GM19468 (cell line): ENCODE data around the gene WNT10A.

Experiments
- ATAC-seq: cut with Tn5 transposase; IDR thresholded peaks from one replicate; pipeline ENCODE4 v1.9.1; 2021; ENCODE audit warnings: mild to moderate bottlenecking, moderate library complexity, moderate number of reproducible peaks; ENCODE audit not compliant: unreplicated experiment; ENCODE audit errors: extremely low read depth

WNT10A gene

DNA sequence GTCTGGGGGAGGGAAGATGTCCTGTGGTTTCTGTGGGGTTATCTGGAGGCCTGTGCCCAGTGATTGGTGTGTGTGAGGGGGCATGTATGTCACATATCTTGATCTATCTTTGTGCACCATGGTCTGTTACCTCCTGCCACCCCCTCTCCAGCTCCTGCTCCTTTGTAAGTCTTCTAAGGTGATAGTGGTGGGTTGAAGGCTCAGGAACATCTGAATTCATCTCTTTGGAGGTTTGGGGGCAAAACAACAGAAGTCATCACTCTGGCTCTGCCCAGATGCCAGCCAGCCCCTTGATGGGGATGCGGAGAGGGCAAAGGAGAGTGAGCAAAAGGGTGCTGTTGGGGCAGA, 23.8 kb upstream of the WNT10A start:
- ATAC-seq = no peak

DNA sequence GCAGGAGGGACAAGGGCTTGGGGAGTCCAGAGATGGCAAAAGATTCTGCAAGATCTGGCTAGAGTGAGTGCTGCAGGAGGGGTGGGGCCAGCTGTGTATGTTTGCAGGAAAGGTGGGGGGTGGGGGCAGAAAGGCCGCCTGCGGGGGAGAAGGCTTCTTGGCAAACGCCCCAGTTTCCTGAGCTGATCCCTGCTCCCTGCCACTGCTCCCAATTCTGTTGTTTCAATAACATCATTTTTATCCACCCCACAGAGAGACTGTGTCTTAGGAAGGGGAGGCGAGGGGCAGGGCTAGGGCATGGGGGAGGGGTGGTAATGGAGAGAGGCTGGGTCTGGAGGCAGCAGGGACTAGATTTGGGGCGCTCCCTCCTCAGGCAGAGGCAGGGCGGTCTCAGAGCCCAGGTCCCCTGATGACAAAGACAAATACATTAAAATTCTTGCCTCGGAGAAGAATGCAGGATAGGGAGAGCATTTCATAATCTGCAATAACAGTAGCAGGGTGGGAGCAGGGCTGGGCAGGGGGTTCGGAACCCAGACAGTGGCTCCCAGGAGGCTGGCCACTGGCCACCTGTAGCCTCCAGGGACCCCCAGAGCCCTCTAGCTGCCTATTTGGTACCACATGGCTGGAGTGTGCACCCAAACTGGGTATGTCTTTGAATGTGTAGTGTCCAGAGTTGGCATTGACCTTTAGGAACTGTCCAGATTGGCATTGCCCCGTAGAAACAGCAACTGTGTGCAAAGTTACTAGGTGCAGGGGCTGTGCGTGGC, 23.1 kb upstream of the WNT10A start:
- no peak for ATAC-seq

DNA sequence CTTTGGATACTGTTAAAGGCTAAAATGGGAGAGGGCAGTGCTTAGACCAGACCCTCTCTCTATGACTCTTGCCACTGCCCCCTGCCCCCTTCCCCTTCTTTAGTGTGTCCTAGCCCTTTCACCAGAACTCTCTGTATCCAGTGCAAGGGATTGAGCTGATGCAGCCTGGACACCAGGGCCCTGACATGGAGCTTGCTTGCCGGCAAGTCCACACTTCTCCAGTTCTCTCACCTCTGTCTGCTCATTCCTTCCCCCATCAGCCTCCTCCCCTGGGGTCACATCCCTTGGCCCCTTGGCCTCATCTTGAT, 22.6 kb upstream of the WNT10A start:
- no peak for ATAC-seq

DNA sequence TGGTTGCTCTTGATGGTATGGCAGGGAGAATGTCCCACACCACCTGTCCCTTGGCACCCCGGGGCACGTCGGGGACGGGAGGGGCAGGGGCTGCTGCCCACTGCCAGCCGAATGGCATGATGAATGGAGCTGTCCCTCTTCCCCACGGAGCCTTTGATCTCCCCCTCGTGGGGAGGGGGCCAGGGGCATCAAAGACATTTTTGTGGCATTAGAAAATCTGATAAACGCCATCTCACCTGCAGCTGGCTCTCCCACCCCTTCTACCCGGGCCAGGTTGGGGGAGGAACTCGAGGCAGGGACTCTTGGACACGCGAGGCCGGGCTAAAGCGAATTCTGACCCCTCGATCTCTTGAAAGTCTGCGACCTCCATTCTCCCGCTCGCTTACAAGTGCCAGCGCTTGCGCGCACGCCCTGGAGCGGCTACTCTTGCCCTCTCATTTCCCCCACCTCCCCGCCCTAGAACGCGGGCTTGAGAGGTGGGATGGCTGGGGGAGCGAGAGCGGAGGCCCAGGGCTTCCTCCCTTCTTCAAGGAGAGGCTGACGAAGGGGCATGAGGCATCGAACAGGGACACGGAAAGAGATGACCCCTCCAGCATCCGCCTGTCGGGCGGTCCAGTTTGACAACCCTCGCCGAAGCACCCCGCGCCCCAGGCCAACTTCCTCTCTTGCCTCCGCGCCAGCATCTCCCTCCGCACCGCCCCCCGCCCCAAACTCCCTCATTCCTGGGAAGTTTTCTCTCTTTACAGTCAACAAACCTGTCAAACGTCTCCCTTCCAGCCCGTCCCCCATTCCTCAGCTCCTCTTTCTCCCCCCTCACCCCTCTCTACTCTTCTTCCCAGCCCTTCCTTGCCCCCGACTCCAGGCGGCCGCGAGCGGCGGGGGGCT, 21.7 kb upstream of the WNT10A start:
- no peak for ATAC-seq

DNA sequence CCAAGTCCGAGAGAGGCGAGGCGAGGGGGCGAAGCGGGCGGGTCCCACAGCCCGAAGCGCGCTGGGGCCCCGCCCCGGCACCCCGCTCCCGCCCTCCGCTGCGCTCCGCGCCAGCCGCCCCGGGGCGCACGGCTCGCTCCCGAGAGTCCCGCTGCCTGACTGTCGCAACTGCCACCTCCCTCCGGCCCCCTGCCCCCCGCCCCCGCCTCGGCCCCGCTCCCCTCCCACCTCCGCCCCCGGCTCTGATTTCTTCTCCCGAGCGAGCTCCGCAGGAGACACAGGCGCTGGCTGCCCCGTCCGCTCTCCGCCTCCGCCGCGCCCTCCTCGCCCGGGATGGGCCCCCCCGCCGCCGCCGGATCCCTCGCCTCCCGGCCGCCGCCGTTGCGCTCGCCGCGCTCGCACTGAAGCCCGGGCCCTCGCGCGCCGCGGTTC, 21.1 kb upstream of the WNT10A start, which contains the start of gene WNT6:
Gene WNT6 (plus strand): TSS at position 250 of the 432 bp plus-strand sequence. CDS start 233 bp downstream, outside the sequence.
- ATAC-seq = no peak

DNA sequence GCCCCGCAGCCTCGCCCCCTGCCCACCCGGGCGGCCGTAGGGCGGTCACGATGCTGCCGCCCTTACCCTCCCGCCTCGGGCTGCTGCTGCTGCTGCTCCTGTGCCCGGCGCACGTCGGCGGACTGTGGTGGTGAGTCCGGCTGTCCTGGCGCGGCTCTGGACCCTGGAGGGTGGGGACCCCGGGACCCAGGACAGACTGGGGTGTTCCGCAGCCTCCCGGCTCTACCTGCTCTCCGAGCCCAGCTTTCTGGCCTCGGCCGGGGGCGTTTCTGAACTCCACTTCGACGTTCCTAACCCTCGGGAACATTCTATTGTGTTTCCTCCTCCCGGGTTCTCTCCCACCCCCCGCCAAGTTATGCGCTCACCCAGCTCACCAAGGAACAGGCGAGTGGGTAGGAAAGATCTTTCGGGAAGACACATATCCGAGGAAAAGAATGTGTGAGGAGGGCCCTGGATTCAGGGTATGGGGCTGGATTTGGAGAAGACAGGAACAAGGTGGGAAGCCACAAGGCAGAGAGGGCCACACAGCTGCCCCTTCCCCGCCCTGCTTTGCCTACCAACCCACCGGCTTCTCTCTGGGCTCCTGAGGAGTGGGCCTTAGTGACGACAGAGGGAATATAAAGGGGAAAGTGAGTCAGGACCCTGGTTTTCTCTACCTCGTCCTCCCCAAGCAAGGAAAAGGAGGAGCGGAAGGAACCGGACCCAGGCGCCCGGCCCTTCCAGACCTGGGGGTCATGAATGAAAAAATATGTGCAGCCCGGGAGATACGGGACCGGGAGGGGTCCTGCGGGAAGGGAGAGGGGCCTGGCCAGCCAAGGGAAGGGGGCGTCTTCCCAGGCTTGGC, 20.4 kb upstream of the WNT10A start:
- no peak for ATAC-seq

DNA sequence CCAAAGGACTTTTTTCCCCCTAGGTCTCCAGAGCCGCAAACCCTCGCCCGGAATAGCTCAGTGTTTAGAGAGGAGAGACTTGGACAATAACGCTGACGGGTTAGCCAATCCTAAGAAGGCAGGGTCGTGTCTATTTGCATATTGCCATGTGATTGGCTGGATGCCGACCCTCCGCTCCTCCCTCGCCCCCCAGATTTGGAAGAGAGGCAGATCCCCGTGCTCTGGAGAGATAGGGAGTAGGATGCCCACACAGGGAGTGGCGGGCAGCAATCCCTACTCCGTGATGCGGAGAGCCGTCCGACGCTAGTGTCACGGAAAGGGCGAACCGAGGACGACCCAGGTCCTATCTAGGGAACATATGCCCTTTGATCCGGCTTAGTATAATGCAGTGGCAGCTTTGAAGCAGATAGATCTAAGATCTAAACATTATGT, 19.7 kb upstream of the WNT10A start:
- no peak for ATAC-seq

DNA sequence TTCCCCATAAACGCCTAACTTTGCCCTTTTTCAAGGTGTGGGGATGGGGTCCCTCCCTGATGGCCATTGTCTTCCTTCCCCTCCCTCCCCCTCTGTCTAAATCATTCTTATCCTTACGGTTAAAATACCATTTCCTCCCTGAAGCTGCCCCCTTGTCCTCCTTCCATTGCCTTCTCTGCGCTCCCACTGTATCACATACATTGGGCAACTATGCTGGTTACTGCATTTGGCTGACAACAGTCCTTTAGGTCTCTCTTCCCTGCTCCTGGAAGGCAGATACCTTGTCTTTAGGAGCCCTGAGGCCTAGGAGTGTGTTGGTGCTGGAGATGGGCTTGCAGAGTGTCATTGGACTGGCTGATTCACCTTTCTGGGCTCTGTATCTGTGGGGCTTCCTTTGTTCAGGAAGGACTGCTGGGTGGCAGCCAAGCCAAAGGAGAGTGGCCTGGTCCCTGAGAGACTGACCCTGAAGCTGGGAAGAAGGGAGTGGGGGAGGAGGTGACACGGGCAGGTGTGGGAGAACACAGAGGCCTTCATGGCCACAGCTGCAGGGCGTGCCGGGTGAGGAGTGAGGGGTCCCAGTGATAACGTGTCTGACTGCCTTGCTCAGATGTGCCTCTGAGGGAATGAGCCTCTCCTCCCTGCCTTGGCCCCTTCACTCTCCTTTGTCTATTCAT, 18.9 kb upstream of the WNT10A start:
- no peak for ATAC-seq

DNA sequence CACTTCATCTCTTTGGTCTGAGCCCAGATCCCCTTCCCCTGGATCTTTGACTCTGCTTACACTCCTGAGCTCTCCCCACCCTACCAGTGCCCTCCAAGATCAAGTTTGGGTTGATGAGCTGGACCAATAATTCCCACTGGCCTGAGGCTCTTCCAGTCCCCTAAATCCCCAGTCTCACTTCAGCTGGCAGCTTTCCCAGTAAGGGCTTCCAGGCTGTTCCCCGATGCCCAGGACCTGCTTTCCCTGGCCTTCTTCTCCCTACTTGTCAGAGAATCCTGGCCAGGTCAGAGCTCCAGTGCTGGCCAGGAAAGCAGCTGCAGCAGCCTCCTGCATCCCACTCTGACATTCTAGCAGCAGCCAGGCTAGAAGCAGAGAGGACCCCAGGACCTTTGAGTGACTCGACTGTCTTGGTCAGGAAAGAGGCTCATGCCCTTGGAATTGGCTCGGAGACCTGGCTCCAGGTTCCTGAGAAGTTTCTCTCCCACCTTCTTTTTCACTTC, 17.6 kb upstream of the WNT10A start:
- no peak for ATAC-seq

DNA sequence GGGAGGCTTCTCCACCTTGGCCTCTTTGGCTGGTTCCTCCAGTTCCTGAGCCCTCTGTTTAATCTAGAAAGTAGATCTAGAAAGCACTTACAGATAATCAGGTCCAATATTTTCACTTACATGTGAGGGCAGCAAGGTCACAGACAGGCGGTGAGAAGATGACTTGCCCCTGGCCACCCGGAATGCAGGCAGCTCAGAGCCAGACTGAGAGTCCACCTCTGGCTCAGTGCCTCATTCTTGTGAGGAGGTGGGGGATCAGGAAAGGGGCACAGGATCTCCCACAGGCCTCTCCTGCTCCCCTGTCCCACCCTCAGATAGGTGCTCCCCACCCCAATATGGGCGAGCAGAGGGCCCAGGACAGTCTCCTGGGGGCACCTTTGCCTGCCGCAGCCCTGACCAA, 15.3 kb upstream of the WNT10A start:
- ATAC-seq = no peak

DNA sequence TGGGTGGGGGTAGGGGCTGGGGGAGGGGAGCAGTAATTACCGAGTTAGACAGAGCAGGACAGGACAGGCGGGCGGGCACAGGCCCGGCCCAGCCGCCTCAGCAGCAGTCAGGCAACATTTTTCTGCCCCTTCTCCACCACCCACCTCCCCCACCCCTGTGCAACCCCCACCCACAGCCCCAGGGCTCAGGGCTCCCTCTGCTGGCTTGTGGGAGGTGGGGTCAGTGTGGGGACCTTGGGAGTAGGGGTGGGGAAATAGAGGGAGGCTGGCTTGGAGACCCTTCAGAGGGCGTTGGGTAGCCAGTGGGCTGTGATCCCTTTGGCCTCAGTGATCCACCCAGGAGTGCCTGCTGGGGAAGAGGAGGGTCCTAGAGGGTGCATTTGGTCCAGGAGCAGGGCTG, 14.7 kb upstream of the WNT10A start:
- no peak for ATAC-seq

DNA sequence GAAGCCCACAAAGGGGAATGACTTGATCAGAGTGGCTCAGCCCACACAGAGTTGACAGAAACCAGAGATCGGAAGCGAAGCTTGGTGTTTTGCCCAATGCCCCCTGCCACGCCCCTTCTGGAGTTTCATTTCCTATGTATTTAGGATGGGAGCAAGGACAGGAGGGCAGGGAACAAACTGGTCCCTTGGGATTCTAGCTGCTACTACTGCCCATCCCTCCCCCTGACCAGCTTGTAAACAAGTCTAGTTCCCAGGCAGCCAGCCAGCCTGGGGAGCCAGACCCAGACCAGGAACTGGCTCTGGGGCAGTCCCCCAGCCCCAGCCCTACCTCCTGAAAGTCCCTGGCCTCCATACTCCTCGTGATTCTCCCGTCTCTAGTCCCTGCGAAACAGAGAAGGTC, 12.8 kb upstream of the WNT10A start:
- ATAC-seq = no peak

DNA sequence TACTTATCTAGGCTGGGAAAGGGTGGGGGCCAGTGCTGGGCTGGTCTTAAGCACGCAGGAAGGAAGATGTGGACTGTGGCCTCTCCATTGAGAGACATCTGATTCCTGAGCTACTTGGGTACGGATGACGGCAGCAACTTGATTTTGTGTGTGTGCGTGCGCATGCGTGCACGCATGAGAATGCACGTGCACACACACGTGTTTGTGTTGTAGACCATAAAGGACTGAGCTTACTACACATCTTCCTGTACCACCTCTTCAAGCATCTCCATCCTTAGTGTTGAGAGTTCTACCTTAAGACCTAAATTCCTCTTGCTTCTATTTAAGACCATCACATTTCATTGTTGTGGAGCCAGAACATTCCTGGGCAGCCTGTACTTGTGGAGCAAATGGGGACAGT, 11.6 kb upstream of the WNT10A start:
- ATAC-seq = no peak

DNA sequence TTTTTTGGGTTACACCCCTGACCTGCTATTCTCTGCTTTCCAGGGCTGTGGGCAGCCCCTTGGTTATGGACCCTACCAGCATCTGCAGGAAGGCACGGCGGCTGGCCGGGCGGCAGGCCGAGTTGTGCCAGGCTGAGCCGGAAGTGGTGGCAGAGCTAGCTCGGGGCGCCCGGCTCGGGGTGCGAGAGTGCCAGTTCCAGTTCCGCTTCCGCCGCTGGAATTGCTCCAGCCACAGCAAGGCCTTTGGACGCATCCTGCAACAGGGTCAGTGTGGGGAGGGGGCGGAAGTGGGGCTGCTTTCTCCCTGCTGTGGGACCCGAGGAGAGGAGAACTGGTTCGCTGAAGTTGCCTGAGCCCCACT, 9.7 kb upstream of the WNT10A start:
- ATAC-seq = no peak

DNA sequence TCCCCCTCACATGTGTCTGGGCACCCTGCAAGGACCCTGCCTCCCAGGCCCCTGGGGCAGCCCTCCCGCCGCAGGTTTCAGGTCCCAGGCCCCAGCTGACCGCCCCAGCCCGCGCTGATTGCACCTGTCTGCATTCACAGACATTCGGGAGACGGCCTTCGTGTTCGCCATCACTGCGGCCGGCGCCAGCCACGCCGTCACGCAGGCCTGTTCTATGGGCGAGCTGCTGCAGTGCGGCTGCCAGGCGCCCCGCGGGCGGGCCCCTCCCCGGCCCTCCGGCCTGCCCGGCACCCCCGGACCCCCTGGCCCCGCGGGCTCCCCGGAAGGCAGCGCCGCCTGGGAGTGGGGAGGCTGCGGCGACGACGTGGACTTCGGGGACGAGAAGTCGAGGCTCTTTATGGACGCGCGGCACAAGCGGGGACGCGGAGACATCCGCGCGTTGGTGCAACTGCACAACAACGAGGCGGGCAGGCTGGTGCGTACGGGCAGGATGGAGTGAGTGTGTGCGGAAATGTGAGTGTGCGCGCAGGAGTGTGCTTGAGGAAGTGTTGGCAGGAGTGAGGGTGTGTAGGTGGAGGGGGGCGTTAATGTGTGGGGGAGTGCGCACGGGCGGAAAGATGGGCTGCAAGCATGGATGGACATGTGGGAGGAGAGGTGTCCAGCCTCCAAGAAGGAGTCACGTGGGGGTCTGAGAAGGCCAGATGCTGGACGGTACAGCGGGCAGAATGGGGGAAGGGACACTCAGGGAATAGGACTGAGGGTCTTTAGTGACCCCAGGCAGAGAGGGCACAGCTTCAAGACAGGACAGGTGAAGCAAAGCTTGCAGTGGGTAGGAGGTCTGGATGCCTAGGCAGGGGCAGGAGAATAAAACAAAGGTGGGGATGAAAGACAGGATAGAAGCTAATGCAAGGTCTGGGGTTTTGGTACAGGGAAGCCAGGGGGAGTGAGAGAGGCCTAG, 9.0 kb upstream of the WNT10A start:
- no peak for ATAC-seq

DNA sequence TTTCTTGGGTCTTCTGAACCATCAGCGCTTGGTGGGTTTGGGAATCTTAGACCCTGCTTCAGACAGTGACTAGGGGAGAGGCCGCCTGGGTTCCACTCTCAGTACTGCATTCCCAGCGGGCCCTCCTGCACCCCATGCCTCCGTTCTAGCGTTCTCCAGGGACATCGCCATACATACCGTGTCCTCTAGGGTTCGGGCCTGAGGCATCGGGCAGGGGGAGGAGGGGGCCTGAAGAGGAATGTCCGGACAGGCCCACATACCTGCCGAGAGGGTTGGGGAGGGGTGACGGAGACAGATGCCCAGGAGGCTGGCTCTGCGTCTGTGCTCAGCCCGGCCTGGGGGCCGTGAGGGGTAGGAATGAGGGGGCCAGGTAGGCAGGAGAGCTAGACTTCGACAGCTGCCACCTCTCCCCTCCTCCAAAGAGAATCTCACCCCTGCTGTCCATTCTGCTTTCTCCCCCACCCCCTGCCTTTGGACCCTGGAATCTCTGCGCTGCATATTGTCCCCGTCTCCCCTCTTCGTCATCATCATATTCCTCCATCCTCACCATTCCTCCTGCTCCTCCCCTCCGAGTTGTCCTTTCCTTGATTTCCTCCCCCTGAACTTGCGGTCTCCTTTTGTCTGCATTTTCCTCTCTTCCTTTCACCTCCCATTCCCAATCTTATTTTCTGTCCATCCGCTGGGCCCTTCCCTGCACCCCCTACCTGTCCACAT, 7.8 kb upstream of the WNT10A start:
- ATAC-seq = no peak

DNA sequence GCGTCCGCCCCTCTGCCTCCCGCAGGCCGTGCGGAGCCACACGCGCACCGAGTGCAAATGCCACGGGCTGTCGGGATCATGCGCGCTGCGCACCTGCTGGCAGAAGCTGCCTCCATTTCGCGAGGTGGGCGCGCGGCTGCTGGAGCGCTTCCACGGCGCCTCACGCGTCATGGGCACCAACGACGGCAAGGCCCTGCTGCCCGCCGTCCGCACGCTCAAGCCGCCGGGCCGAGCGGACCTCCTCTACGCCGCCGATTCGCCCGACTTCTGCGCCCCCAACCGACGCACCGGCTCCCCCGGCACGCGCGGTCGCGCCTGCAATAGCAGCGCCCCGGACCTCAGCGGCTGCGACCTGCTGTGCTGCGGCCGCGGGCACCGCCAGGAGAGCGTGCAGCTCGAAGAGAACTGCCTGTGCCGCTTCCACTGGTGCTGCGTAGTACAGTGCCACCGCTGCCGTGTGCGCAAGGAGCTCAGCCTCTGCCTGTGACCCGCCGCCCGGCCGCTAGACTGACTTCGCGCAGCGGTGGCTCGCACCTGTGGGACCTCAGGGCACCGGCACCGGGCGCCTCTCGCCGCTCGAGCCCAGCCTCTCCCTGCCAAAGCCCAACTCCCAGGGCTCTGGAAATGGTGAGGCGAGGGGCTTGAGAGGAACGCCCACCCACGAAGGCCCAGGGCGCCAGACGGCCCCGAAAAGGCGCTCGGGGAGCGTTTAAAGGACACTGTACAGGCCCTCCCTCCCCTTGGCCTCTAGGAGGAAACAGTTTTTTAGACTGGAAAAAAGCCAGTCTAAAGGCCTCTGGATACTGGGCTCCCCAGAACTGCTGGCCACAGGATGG, 7.1 kb upstream of the WNT10A start:
- ATAC-seq = no peak
